Type B pancreatic cell (in vitro differentiated cells): Measurements from ENCODE around the gene EPB41L1. TPM values are rescaled to one million over a fixed set of nuclear protein-coding genes. Genes with fewer than 3 reads are reported as not detected.
A peak's percentile ranks its signal among the peaks of the same experiment; 100 is the strongest.
"Not testable (repeated sequence)": the region's sequence is repeated elsewhere in the genome, so short reads cannot be mapped to it uniquely, and the experiment has no call there.

Experiments used
- DNase-seq: peaks from one replicate; pipeline ENCODE4 v3.0.0; 2021; ENCODE audit warnings: mixed read lengths; ENCODE audit not compliant: unreplicated experiment; ENCODE audit errors: extremely low spot score
- H3K27ac Mint-ChIP-seq: 2 replicates; pipeline ENCODE4 v1.8.0; 2021; ENCODE audit warnings: mild to moderate bottlenecking, mixed read lengths
- H3K27me3 Mint-ChIP-seq: 2 replicates; pipeline ENCODE4 v1.8.0; 2021; ENCODE audit warnings: mixed read lengths
- H3K36me3 Mint-ChIP-seq: 2 replicates; pipeline ENCODE4 v1.8.0; 2021; ENCODE audit warnings: mixed read lengths
- H3K4me1 Mint-ChIP-seq: one replicate; pipeline ENCODE4 v1.8.0; 2021; ENCODE audit warnings: mixed read lengths; ENCODE audit not compliant: unreplicated experiment
- H3K4me3 Mint-ChIP-seq: 2 replicates; pipeline ENCODE4 v1.8.0; 2021; ENCODE audit warnings: mild to moderate bottlenecking, mixed read lengths
- H3K9me3 Mint-ChIP-seq: 2 replicates; pipeline ENCODE4 v1.8.0; 2021; ENCODE audit warnings: mixed read lengths
- CTCF ChIP-seq: fragments of 200-600 bp; sonication (generic); conservative IDR thresholded peaks from 2 replicates; pipeline ENCODE4 v1.5.0; 2021; ENCODE audit warnings: antibody characterized with exemption, mild to moderate bottlenecking
- total RNA-seq: library from RNA; stranded (reverse); gene quantifications from 2 replicates; pipeline ENCODE4 v1.2.1, GENCODE V29; 2021; ENCODE audit warnings: low replicate concordance

EPB41L1 gene
- total RNA-seq, 1 donor from 2014 or later, result 68.1 TPM

GRCh38 chr20:36132802-36133211 lies 21.7 kb upstream of the EPB41L1 start:
- TF ChIP-seq CTCF, result no peak
- peaks cover 24% of the 10 kb centered on the region for H3K4me1 Mint-ChIP-seq
- H3K36me3 Mint-ChIP-seq, result no peaks in the 10 kb centered on the region
- no peaks in the 10 kb centered on the region for H3K27me3 Mint-ChIP-seq
- no peak overlapping the region for H3K27ac Mint-ChIP-seq
- no peaks in the 10 kb centered on the region for H3K9me3 Mint-ChIP-seq
- no peak for DNase-seq
- no peak overlapping the region for H3K4me3 Mint-ChIP-seq

GRCh38 chr20:36133821-36134220 lies 20.7 kb upstream of the EPB41L1 start:
- Mint-ChIP-seq H3K27me3 (no peaks in the 10 kb centered on the region), H3K36me3 (no peaks in the 10 kb centered on the region), H3K4me1 (peaks cover 18% of the 10 kb centered on the region), H3K27ac (no peak overlapping the region), H3K4me3 (no peak overlapping the region), H3K9me3 (no peaks in the 10 kb centered on the region)
- TF ChIP-seq CTCF, result no peak
- DNase-seq, result no peak

GRCh38 chr20:36135159-36135558 lies 19.4 kb upstream of the EPB41L1 start:
- no peaks in the 10 kb centered on the region for H3K27me3 Mint-ChIP-seq
- no peaks in the 10 kb centered on the region for H3K36me3 Mint-ChIP-seq
- H3K27ac Mint-ChIP-seq, result no peak overlapping the region
- no peak overlapping the region for H3K4me3 Mint-ChIP-seq
- no peak for DNase-seq
- no peaks in the 10 kb centered on the region for H3K9me3 Mint-ChIP-seq
- TF ChIP-seq CTCF, result no peak
- peaks cover 15% of the 10 kb centered on the region for H3K4me1 Mint-ChIP-seq

- DNase-seq, result no peak
- H3K27ac Mint-ChIP-seq, result no peak overlapping the region
- H3K9me3 Mint-ChIP-seq, result no peaks in the 10 kb centered on the region
- no peak for TF ChIP-seq CTCF
- peaks cover 11% of the 10 kb centered on the region for H3K4me1 Mint-ChIP-seq
- H3K36me3 Mint-ChIP-seq, result no peaks in the 10 kb centered on the region
- no peak overlapping the region for H3K4me3 Mint-ChIP-seq
- H3K27me3 Mint-ChIP-seq, result no peaks in the 10 kb centered on the region
Measured at GRCh38 chr20:36135821-36136220, 18.7 kb upstream of the EPB41L1 start.

GRCh38 chr20:36137313-36137712 lies 17.2 kb upstream of the EPB41L1 start:
- H3K4me1 Mint-ChIP-seq, result peaks cover 17% of the 10 kb centered on the region
- not testable (repeated sequence) for DNase-seq, H3K27ac Mint-ChIP-seq, H3K4me3 Mint-ChIP-seq, H3K9me3 Mint-ChIP-seq, H3K27me3 Mint-ChIP-seq, H3K36me3 Mint-ChIP-seq

GRCh38 chr20:36141310-36141709 lies 13.2 kb upstream of the EPB41L1 start:
- peak; percentile 35 for TF ChIP-seq CTCF
- Mint-ChIP-seq H3K27me3 (no peaks in the 10 kb centered on the region), H3K4me3 (no peak overlapping the region), H3K27ac (no peak overlapping the region), H3K9me3 (no peaks in the 10 kb centered on the region), H3K4me1 (peaks cover 19% of the 10 kb centered on the region), H3K36me3 (no peaks in the 10 kb centered on the region)
- no peak for DNase-seq
